Transverse colon (tissue), 4 donors: Measurements from ENCODE around the gene HSD3B1. TPM values are rescaled to one million over a fixed set of nuclear protein-coding genes. Genes with fewer than 3 reads are reported as not detected.

Experiments used
- DNase-seq: peaks from one replicate; pipeline ENCODE4 v3.0.0-alpha.2; 2019
- H3K27ac ChIP-seq, 4 donors: fragments of 200-600 bp; sonication (generic); 2 replicates each; pipeline ENCODE4 v1.5.1; 2016 to 2018; ENCODE audit warnings: inconsistent platforms in 4 of 4
- H3K27me3 ChIP-seq: fragments of 200-600 bp; sonication (generic); 2 replicates; pipeline ENCODE4 v1.5.1; 2017; ENCODE audit warnings: inconsistent platforms
- H3K36me3 ChIP-seq, 4 donors: fragments of 200-600 bp; sonication (generic); 2 replicates each; pipeline ENCODE4 v1.5.1; 2017 to 2019; ENCODE audit warnings: inconsistent platforms in 4 of 4
- H3K4me1 ChIP-seq, 4 donors: fragments of 200-600 bp; sonication (generic); 2 replicates each; pipeline ENCODE4 v1.5.1; 2017 to 2020; ENCODE audit warnings: inconsistent platforms in 4 of 4
- H3K4me3 ChIP-seq, 4 donors: fragments of 200-600 bp; sonication (generic); 1 replicate in 1 of 4; 2 replicates in 3 of 4; pipeline versions ENCODE4 v1.5.1 to v1.6.1; 2017 to 2019; ENCODE audit warnings: inconsistent platforms in 4 of 4
- H3K9me3 ChIP-seq, 2 donors: fragments of 200-600 bp; sonication (generic); 2 replicates each; pipeline ENCODE4 v1.5.1; 2017 to 2019; ENCODE audit warnings: inconsistent platforms in 2 of 2
- EP300 ChIP-seq: sonication (generic); formaldehyde crosslinking; IDR thresholded peaks from one replicate; pipeline ENCODE4 v1.6.1; 2017; ENCODE audit warnings: antibody characterized with exemption, low read depth
- POLR2A ChIP-seq: fragments of 450-650 bp; IDR thresholded peaks from one replicate; pipeline ENCODE4 v1.6.1; 2016; ENCODE audit warnings: antibody characterized with exemption, mild to moderate bottlenecking, moderate library complexity
- POLR2AphosphoS5 ChIP-seq, 3 donors: sonication (generic); formaldehyde crosslinking; IDR thresholded peaks; one replicate each; pipeline ENCODE4 v1.6.1; 2016; ENCODE audit warnings: antibody characterized with exemption in 3 of 3
- WGBS, 2 donors: methylation state at CpG; one replicate each; pipeline ENCODE4 v1.1.5; 2018; ENCODE audit warnings: low coverage in 1 of 2; 5-methylcytosine and 5-hydroxymethylcytosine counted together
- in situ Hi-C, 4 donors: fragments of 200-750 bp; cut with MboI; loops; one replicate each; pipeline versions ENCODE4 v1.15.0 to v1.15.1; 2017; ENCODE audit warnings: low sequenced_read_pairs in 3 of 4, low pct_ligation_motif_present in 1 of 4, low pct_unique_long_range_greater_than_20kb in 1 of 4
- intact Hi-C: fragments of 100-400 bp; cut with DNase I; formaldehyde crosslinking; loops from one replicate; pipeline ENCODE4 v1.15.1; 2023; ENCODE audit warnings: low total_unique reads
- total RNA-seq, 4 donors: library from RNA; depleted of rRNA; stranded (reverse); fragments of >200 nt; gene quantifications; one replicate each; pipeline ENCODE4 v1.1.0, GENCODE V29; 2016
- TF ChIP-seq, protein P1 (sequence below), 5 experiments: fragments of 200-600 bp in 3 of 5; fragments of 450-650 bp in 2 of 5; sonication (generic) in 3 of 5; IDR thresholded peaks; 1 replicate in 2 of 5; 2 replicates in 3 of 5; pipeline ENCODE4 v1.5.1; 2016 to 2017; ENCODE audit warnings: antibody characterized with exemption in 5 of 5, inconsistent platforms in 3 of 5, mild to moderate bottlenecking in 2 of 5, moderate library complexity in 1 of 5

The HSD3B1 gene
- total RNA-seq, 4 donors from 2014 or later = 0.32 to 1.5 TPM; not detected in 2

DNA sequence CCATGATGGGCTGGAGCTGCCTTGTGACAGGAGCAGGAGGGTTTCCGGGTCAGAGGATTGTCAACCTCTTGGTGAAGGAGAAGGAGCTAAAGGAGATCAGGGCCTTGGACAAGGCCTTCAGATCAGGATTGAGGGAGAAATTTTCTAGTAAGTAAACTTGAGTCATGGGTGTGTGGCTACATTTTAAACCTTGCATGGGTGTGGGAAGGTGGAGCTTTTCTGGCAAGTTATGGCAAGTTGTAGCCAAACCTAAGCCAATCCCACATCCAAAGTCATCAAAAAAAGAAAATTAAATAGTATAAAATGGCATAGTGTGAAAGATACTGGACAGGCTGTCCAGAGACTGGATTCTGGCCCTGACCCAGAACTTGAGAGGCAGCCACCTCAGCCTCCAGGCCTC is 39.8 kb upstream of the HSD3B1 start:
- no peak for DNase-seq
- WGBS, 2 donors = 95 to 100% methylated on average over 1 of the region's 1 CpG
- H3K9me3 ChIP-seq = no peaks in the 10 kb centered on the region
- intact Hi-C loops = no loop called here
- in situ Hi-C loops = no loop called here
- no peak overlapping the region for H3K4me3 ChIP-seq
- no peak overlapping the region for H3K27ac ChIP-seq
- H3K36me3 ChIP-seq = no peaks in the 10 kb centered on the region
- peaks cover 0 to 15% (median 0%) of the 10 kb centered on the region in 4 donors for H3K4me1 ChIP-seq
- TF ChIP-seq POLR2AphosphoS5 (IDR thresholded peaks at IDR 0.05) = no peak
- TF ChIP-seq POLR2A = no peak
- TF ChIP-seq, protein P1, sequence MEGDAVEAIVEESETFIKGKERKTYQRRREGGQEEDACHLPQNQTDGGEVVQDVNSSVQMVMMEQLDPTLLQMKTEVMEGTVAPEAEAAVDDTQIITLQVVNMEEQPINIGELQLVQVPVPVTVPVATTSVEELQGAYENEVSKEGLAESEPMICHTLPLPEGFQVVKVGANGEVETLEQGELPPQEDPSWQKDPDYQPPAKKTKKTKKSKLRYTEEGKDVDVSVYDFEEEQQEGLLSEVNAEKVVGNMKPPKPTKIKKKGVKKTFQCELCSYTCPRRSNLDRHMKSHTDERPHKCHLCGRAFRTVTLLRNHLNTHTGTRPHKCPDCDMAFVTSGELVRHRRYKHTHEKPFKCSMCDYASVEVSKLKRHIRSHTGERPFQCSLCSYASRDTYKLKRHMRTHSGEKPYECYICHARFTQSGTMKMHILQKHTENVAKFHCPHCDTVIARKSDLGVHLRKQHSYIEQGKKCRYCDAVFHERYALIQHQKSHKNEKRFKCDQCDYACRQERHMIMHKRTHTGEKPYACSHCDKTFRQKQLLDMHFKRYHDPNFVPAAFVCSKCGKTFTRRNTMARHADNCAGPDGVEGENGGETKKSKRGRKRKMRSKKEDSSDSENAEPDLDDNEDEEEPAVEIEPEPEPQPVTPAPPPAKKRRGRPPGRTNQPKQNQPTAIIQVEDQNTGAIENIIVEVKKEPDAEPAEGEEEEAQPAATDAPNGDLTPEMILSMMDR (IDR thresholded peaks at IDR 0.05) = no peak
- TF ChIP-seq EP300 = no peak
- no peaks in the 10 kb centered on the region for H3K27me3 ChIP-seq

- Histone ChIP-seq H3K36me3 (no peaks in the 10 kb centered on the region), H3K4me3 (no peak overlapping the region), H3K4me1 (peaks cover 0 to 15% (median 0%) of the 10 kb centered on the region in 4 donors), H3K9me3 (no peaks in the 10 kb centered on the region), H3K27ac (no peak overlapping the region), H3K27me3 (no peaks in the 10 kb centered on the region)
- no peak for DNase-seq
- TF ChIP-seq, protein P1 (IDR thresholded peaks at IDR 0.05) = no peak
- TF ChIP-seq POLR2A = no peak
- TF ChIP-seq EP300 = no peak
- TF ChIP-seq POLR2AphosphoS5 (IDR thresholded peaks at IDR 0.05) = no peak
- in situ Hi-C loops = no loop called here
- intact Hi-C loops = no loop called here
- WGBS, 2 donors = 13 to 49% methylated on average over 2 to 4 of the region's 4 CpGs
These were observed 38.9 kb upstream of the HSD3B1 start for GRCh38 chr1:119467857-119468668.

- in situ Hi-C loops (no loop called here), intact Hi-C loops (no loop called here)
- no peak for DNase-seq
- Histone ChIP-seq H3K36me3 (no peaks in the 10 kb centered on the region), H3K4me3 (no peak overlapping the region), H3K4me1 (peaks cover 0 to 15% (median 0%) of the 10 kb centered on the region in 4 donors), H3K27me3 (no peaks in the 10 kb centered on the region), H3K27ac (no peak overlapping the region), H3K9me3 (no peaks in the 10 kb centered on the region)
- WGBS, 2 donors = 76 to 83% methylated on average over 1 of the region's 1 CpG
- TF ChIP-seq POLR2AphosphoS5 (IDR thresholded peaks at IDR 0.05) = no peak
- TF ChIP-seq, protein P1 (IDR thresholded peaks at IDR 0.05) = no peak
- TF ChIP-seq POLR2A = no peak
- no peak for TF ChIP-seq EP300
These were observed 37.3 kb upstream of the HSD3B1 start for GRCh38 chr1:119469741-119470140.

DNA sequence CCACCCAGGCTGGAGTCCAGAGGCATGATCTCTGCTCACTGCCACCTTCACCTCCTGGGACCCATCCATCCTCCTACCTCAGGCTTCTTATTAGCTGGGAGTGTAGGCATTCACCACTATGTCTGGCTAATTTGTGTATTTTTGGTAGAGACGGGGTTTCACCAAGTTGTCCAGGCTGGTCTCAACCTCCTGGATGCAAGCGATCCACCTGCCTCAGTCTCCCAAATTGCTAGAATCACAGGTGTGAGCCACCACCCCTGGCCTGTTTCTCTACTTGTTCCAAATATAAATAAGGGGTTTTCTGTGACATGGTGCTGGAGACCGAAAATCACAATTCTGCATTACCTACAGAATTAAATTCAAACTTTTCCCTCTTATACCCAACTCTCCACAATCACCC is 36.6 kb upstream of the HSD3B1 start:
- Histone ChIP-seq H3K4me3 (no peak overlapping the region), H3K27me3 (no peaks in the 10 kb centered on the region), H3K9me3 (no peaks in the 10 kb centered on the region), H3K4me1 (peaks cover 0 to 15% (median 0%) of the 10 kb centered on the region in 4 donors), H3K36me3 (no peaks in the 10 kb centered on the region), H3K27ac (no peak overlapping the region)
- intact Hi-C loops (no loop called here), in situ Hi-C loops (no loop called here)
- WGBS, 2 donors = 96 to 97% methylated on average over 3 of the region's 3 CpGs
- TF ChIP-seq, protein P1 (IDR thresholded peaks at IDR 0.05) = no peak
- TF ChIP-seq POLR2A = no peak
- no peak for TF ChIP-seq EP300
- no peak for TF ChIP-seq POLR2AphosphoS5 (IDR thresholded peaks at IDR 0.05)
- no peak for DNase-seq
